C4-2B (cell line): ENCODE measurements around the gene BAIAP2L2.

Source experiments
- CTCF ChIP-seq: fragments of 450-650 bp; conservative IDR thresholded peaks from 2 replicates; pipeline ENCODE4 v1.5.1; 2017; ENCODE audit warnings: mild to moderate bottlenecking
- ZFX ChIP-seq: fragments of 450-650 bp; IDR thresholded peaks from 2 replicates; pipeline ENCODE4 v1.6.1; 2017

- TF ChIP-seq CTCF, result no peak
- TF ChIP-seq ZFX, result no peak
Observed at GRCh38 chr22:38042488-38042790, 68.0 kb downstream of the BAIAP2L2 start.
